Smooth muscle cell (in vitro differentiated cells): ENCODE data around the gene C1QTNF1. TPM values are rescaled to one million over a fixed set of nuclear protein-coding genes. Genes with fewer than 3 reads are reported as not detected.

Experiments
- DNase-seq: peaks from one replicate; lab custom pipeline; 2025; ENCODE audit not compliant: unreplicated experiment; lab: John Stamatoyannopoulos, UW
- H2AFZ ChIP-seq: fragments of 200-600 bp; sonication (generic); 2 replicates; pipeline ENCODE4 v1.6.0; 2016; ENCODE audit warnings: antibody characterized with exemption, low read depth, mild to moderate bottlenecking
- H3F3A ChIP-seq: fragments of 200-600 bp; sonication (generic); 2 replicates; pipeline ENCODE4 v1.6.0; 2017; ENCODE audit warnings: antibody characterized with exemption, low read depth
- H3K27ac ChIP-seq: fragments of 200-600 bp; sonication (generic); 2 replicates; pipeline ENCODE4 v1.5.1; 2016; ENCODE audit warnings: low read depth, mild to moderate bottlenecking
- H3K27me3 ChIP-seq: fragments of 200-600 bp; sonication (generic); 2 replicates; pipeline ENCODE4 v1.6.1; 2016; ENCODE audit warnings: low read depth, mild to moderate bottlenecking
- H3K36me3 ChIP-seq: fragments of 200-600 bp; sonication (generic); 2 replicates; pipeline ENCODE4 v1.5.1; 2016; ENCODE audit warnings: low read depth
- H3K4me1 ChIP-seq: fragments of 200-600 bp; sonication (generic); 2 replicates; pipeline ENCODE4 v1.5.1; 2016; ENCODE audit warnings: low read depth
- H3K4me2 ChIP-seq: fragments of 200-600 bp; sonication (generic); 2 replicates; pipeline ENCODE4 v1.6.0; 2016; ENCODE audit warnings: mild to moderate bottlenecking
- H3K4me3 ChIP-seq: fragments of 200-600 bp; sonication (generic); 2 replicates; pipeline ENCODE4 v1.5.1; 2016; ENCODE audit warnings: mild to moderate bottlenecking
- H3K79me2 ChIP-seq: fragments of 200-600 bp; sonication (generic); 2 replicates; pipeline ENCODE4 v1.6.0; 2016; ENCODE audit warnings: low read depth, mild to moderate bottlenecking
- H3K9ac ChIP-seq: fragments of 200-600 bp; sonication (generic); 2 replicates; pipeline ENCODE4 v1.6.0; 2016; ENCODE audit warnings: low read depth
- H3K9me3 ChIP-seq: fragments of 200-600 bp; sonication (generic); replicated peaks from 2 replicates; pipeline ENCODE4 v1.5.1; 2016; ENCODE audit warnings: low read depth
- H4K20me1 ChIP-seq: fragments of 200-600 bp; sonication (generic); 2 replicates; pipeline ENCODE4 v1.6.0; 2016; ENCODE audit warnings: low read depth
- WGBS: methylation state at CpG from one replicate; pipeline ENCODE4 v1.1.7; 2016; ENCODE audit warnings: low lambda C conversion rate; 5-methylcytosine and 5-hydroxymethylcytosine counted together
- polyA plus RNA-seq: library from polyadenylated mRNA; unstranded; fragments of >200 nt; fragmentation: Nextera tagmentation; extraction: Ambion mirVana; gene quantifications from 2 replicates; pipeline ENCODE4 v1.2.1, GENCODE V29; 2016
- total RNA-seq: library from RNA; depleted of rRNA; stranded (reverse); fragments of >200 nt; gene quantifications from 2 replicates; pipeline ENCODE4 v1.2.3, GENCODE V29; 2014
- TF ChIP-seq, protein P1 (sequence below): fragments of 200-600 bp; sonication (generic); IDR thresholded peaks from 2 replicates; pipeline ENCODE4 v1.5.1; 2017; ENCODE audit warnings: borderline replicate concordance, mild to moderate bottlenecking, antibody characterized with exemption; ENCODE audit not compliant: insufficient read depth, poor library complexity, severe bottlenecking

C1QTNF1 gene
- total and polyA plus RNA-seq, 2 experiments from 2014 or later: 5.7 to 9.4 TPM

DNA sequence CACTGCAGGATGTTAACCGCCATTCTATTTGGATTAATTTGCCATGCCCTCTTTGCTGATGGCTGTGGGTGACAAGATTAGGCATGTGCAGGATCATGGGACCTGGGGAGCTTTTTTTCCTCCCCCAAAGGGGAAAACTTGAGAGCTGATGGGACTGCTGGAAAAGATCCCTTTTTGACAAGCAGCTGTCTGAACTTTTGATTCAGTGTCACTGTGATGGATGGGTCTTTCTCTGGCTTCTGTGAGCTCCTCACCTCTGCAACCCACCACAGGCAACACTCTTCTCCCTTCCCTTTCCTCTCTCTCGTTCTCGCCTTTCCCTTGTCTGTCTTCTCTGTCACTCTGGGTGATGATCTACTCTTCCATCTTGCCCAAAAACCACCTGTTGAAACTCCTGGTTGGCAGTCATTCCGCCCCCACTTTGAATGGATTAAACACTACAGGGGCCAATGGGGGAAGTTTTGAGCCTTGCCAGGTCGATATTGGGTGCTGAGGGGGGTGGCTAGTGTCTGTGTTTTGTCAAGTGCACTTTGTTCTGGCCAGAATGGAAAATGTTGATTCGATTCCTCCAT, 11.3 kb upstream of the C1QTNF1 start:
- H3K4me2 ChIP-seq: no peak overlapping the region
- H3K4me1 ChIP-seq: peaks cover 5% of the 10 kb centered on the region
- H3K9me3 ChIP-seq: no peaks in the 10 kb centered on the region
- H2AFZ ChIP-seq: no peak overlapping the region
- H3K27me3 ChIP-seq: no peaks in the 10 kb centered on the region
- WGBS: 77% methylated on average over 6 of the region's 6 CpGs
- H3K27ac ChIP-seq: no peak overlapping the region
- TF ChIP-seq, protein P1, sequence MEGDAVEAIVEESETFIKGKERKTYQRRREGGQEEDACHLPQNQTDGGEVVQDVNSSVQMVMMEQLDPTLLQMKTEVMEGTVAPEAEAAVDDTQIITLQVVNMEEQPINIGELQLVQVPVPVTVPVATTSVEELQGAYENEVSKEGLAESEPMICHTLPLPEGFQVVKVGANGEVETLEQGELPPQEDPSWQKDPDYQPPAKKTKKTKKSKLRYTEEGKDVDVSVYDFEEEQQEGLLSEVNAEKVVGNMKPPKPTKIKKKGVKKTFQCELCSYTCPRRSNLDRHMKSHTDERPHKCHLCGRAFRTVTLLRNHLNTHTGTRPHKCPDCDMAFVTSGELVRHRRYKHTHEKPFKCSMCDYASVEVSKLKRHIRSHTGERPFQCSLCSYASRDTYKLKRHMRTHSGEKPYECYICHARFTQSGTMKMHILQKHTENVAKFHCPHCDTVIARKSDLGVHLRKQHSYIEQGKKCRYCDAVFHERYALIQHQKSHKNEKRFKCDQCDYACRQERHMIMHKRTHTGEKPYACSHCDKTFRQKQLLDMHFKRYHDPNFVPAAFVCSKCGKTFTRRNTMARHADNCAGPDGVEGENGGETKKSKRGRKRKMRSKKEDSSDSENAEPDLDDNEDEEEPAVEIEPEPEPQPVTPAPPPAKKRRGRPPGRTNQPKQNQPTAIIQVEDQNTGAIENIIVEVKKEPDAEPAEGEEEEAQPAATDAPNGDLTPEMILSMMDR: no peak
- no peaks in the 10 kb centered on the region for H3K36me3 ChIP-seq
- H4K20me1 ChIP-seq: peaks cover 12% of the 10 kb centered on the region
- peaks cover 18% of the 10 kb centered on the region for H3K79me2 ChIP-seq
- no peak overlapping the region for H3K9ac ChIP-seq
- no peak for DNase-seq
- H3K4me3 ChIP-seq: no peak overlapping the region
- H3F3A ChIP-seq: no peaks in the 10 kb centered on the region

DNA sequence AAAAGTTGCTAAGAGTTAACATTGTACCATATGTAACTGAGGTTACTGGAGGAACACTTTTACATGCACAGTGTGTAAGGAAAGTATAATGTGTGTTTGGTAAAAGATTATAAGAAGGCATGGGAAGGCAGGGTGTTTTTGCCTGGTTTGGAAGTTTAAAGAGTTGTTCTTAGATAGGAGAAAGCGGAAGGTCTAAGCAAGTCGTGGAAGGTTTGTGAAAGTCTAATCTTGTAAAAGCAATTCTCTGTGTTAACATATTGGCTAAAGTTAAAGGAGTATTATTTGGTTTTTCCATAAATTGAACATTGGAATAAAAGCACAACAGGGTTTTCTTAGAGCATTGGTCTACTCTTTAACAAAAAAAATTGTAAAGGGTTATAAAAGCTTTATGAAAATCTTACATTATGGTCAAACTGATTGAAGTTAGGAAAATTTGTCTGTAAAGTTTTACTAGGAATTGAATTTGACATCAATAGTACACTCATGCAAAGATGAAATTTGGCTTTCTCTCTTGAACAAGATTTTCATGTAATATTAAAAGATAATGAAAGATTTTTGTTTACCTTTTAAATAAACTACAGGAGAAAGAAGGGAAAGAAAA, 9.7 kb upstream of the C1QTNF1 start:
- no peaks in the 10 kb centered on the region for H3K36me3 ChIP-seq
- H3K27me3 ChIP-seq: no peaks in the 10 kb centered on the region
- no peak overlapping the region for H3K9ac ChIP-seq
- H3K4me1 ChIP-seq: no peaks in the 10 kb centered on the region
- no peak overlapping the region for H3K4me3 ChIP-seq
- no peak for DNase-seq
- no peaks in the 10 kb centered on the region for H3F3A ChIP-seq
- H3K4me2 ChIP-seq: no peak overlapping the region
- no peak overlapping the region for H3K27ac ChIP-seq
- 71% methylated on average over 2 of the region's 2 CpGs for WGBS
- no peaks in the 10 kb centered on the region for H4K20me1 ChIP-seq
- no peaks in the 10 kb centered on the region for H3K9me3 ChIP-seq
- TF ChIP-seq, protein P1: no peak
- H2AFZ ChIP-seq: no peak overlapping the region
- H3K79me2 ChIP-seq: peaks cover 2% of the 10 kb centered on the region

DNA sequence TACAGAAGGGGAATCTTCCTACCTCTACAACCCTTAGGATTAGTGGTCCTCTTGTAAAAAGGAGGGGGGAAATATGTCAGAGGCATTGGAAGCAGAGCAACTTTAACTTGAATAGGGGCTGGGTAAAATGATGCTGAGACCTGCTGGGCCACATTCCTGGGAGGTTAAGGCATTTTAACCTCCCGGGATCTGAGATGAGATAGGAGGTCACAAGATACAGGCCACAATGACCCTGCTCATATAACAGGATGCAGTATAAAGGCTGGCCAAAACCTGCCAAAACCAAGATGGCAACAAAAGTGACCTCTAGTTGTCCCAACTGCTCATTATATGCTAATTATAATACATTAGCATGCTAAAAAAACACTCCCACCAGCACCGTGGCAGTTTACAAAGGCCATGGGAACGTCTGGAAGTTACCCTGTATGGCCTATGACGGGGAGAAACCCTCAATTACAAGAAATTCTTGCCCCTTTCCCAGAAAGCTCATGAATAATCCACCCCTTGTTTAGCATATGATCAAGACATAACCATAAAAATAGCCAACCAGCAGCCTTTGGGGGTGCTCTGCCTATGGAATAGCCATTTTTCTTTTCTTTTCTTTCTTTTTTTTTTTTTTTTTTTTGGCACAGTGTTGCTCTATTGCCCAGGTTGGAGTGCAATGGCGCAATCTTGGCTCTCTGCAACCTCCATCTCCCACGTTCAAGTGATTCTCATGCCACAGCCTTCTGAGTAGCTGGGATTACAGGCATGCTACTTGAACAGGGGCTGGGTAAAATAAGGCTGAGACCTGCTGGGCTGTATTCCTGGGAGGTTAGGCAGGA, 6.2 kb upstream of the C1QTNF1 start:
- Histone ChIP-seq H3K4me1 (no peaks in the 10 kb centered on the region), H3K27ac (peak overlapping the region; percentile 7), H3K36me3 (no peaks in the 10 kb centered on the region), H4K20me1 (no peaks in the 10 kb centered on the region), H3F3A (no peaks in the 10 kb centered on the region), H3K4me3 (no peak overlapping the region), H3K4me2 (no peak overlapping the region), H2AFZ (no peak overlapping the region), H3K9ac (no peak overlapping the region), H3K27me3 (no peaks in the 10 kb centered on the region), H3K9me3 (no peaks in the 10 kb centered on the region), H3K79me2 (no peaks in the 10 kb centered on the region)
- DNase-seq: no peak
- WGBS: 56% methylated on average over 6 of the region's 6 CpGs
- TF ChIP-seq, protein P1: no peak
